Spleen (tissue), 7 donors: ENCODE data around the gene EYA2.

Experiments used
- CTCF ChIP-seq, 11 experiments: fragments of 200-600 bp in 7 of 11; fragments of 450-650 bp in 4 of 11; sonication (generic) in 4 of 11; IDR thresholded peaks in 8 of 11; conservative IDR thresholded peaks in 3 of 11; 1 replicate in 7 of 11; 2 replicates in 4 of 11; pipeline versions ENCODE4 v1.4.0 to v1.8.0; 2016 to 2021; ENCODE audit warnings: antibody characterized with exemption in 11 of 11, inconsistent platforms in 4 of 11, mild to moderate bottlenecking in 1 of 11
- POLR2AphosphoS5 ChIP-seq, 3 donors: sonication (generic); formaldehyde crosslinking; IDR thresholded peaks; one replicate each; pipeline ENCODE4 v1.5.1; 2017; ENCODE audit warnings: antibody characterized with exemption in 3 of 3
- donor health status: DM: no; HTN: no; CAD: no; lungs with moderate emphysema.
- donor health status: DM: no; HTN: no; CAD: no.
- donor health status: DM: no; HTN: no; CAD: no.

DNA sequence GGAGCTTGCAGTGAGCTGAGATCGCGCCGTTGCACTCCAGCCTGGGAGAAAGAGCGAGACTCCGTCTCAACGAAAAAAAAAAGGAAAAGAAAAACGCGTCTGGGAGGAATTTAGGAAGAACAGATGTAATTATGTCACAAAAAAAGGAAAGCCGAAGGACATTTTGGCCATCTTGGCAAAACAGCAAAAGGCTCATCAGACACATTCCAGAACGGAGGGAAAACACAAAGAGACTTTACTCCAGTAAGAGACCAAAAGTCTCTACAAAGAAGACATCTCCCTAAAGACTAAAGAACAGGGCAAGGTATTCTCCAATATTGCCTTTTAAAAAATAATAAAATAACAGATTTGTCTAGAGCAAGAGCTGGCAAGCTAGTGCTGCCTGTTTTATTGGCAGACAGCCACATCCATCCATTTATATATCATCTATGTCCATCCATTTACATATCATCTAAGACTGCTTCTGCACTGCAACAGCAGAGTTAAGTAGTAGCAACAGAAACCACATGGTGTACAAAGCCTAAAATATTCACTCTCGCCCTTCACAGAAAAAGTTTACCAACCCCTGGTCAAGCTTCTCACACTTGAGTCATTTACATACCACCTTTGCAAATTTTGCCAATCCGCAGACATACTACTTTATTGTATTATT, 328.0 kb downstream of the EYA2 start:
- TF ChIP-seq POLR2AphosphoS5 (IDR thresholded peaks at IDR 0.05) = no peak
- no peak for TF ChIP-seq CTCF (IDR thresholded peaks at IDR 0.05 in 8 of 11, conservative IDR thresholded peaks at IDR 0.05 in 3 of 11)
